PFSK-1 (cell line): ENCODE measurements around the gene MSH6. TPM values are rescaled to one million over a fixed set of nuclear protein-coding genes. Genes with fewer than 3 reads are reported as not detected.

Experiments
- FOXP2 ChIP-seq: optimal IDR thresholded peaks from 2 replicates; pipeline ENCODE3; 2011; ENCODE audit warnings: borderline replicate concordance, control low read depth, inconsistent platforms; ENCODE audit not compliant: insufficient read depth; ENCODE audit errors: extremely low read length, extremely low read depth
- POLR2AphosphoS5 ChIP-seq: IDR thresholded peaks from 2 replicates; pipeline ENCODE4 v1.6.1; 2012; ENCODE audit warnings: low read depth, mild to moderate bottlenecking, control low read depth, low read length, moderate library complexity
- SIN3A ChIP-seq: IDR thresholded peaks from 2 replicates; pipeline ENCODE4 v1.6.1; 2012; ENCODE audit warnings: mild to moderate bottlenecking, low read length, moderate library complexity, borderline replicate concordance; ENCODE audit not compliant: insufficient read depth
- TAF1 ChIP-seq: IDR thresholded peaks from 2 replicates; pipeline ENCODE4 v1.6.1; 2012; ENCODE audit warnings: low read length, control low read depth, borderline replicate concordance; ENCODE audit not compliant: insufficient read depth
- polyA plus RNA-seq: library from polyadenylated mRNA; unstranded; fragments of >200 nt; gene quantifications from one replicate; pipeline ENCODE4 v1.2.1, GENCODE V29; 2012; ENCODE audit warnings: low read depth, missing spikeins; ENCODE audit not compliant: insufficient read length
- TF ChIP-seq, protein P1 (sequence below), 2 experiments: IDR thresholded peaks; 2 replicates each; pipeline versions ENCODE4 v1.6.1 to v1.8.0; 2011 to 2012; ENCODE audit warnings: low read depth in 2 of 2, low read length in 2 of 2, control low read depth in 1 of 2, inconsistent platforms in 1 of 2, mild to moderate bottlenecking in 1 of 2, moderate library complexity in 1 of 2; ENCODE audit not compliant: insufficient read depth in 1 of 2

The MSH6 gene, protein sequence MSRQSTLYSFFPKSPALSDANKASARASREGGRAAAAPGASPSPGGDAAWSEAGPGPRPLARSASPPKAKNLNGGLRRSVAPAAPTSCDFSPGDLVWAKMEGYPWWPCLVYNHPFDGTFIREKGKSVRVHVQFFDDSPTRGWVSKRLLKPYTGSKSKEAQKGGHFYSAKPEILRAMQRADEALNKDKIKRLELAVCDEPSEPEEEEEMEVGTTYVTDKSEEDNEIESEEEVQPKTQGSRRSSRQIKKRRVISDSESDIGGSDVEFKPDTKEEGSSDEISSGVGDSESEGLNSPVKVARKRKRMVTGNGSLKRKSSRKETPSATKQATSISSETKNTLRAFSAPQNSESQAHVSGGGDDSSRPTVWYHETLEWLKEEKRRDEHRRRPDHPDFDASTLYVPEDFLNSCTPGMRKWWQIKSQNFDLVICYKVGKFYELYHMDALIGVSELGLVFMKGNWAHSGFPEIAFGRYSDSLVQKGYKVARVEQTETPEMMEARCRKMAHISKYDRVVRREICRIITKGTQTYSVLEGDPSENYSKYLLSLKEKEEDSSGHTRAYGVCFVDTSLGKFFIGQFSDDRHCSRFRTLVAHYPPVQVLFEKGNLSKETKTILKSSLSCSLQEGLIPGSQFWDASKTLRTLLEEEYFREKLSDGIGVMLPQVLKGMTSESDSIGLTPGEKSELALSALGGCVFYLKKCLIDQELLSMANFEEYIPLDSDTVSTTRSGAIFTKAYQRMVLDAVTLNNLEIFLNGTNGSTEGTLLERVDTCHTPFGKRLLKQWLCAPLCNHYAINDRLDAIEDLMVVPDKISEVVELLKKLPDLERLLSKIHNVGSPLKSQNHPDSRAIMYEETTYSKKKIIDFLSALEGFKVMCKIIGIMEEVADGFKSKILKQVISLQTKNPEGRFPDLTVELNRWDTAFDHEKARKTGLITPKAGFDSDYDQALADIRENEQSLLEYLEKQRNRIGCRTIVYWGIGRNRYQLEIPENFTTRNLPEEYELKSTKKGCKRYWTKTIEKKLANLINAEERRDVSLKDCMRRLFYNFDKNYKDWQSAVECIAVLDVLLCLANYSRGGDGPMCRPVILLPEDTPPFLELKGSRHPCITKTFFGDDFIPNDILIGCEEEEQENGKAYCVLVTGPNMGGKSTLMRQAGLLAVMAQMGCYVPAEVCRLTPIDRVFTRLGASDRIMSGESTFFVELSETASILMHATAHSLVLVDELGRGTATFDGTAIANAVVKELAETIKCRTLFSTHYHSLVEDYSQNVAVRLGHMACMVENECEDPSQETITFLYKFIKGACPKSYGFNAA (N-terminal part only)
- 23.6 TPM for polyA plus RNA-seq

DNA sequence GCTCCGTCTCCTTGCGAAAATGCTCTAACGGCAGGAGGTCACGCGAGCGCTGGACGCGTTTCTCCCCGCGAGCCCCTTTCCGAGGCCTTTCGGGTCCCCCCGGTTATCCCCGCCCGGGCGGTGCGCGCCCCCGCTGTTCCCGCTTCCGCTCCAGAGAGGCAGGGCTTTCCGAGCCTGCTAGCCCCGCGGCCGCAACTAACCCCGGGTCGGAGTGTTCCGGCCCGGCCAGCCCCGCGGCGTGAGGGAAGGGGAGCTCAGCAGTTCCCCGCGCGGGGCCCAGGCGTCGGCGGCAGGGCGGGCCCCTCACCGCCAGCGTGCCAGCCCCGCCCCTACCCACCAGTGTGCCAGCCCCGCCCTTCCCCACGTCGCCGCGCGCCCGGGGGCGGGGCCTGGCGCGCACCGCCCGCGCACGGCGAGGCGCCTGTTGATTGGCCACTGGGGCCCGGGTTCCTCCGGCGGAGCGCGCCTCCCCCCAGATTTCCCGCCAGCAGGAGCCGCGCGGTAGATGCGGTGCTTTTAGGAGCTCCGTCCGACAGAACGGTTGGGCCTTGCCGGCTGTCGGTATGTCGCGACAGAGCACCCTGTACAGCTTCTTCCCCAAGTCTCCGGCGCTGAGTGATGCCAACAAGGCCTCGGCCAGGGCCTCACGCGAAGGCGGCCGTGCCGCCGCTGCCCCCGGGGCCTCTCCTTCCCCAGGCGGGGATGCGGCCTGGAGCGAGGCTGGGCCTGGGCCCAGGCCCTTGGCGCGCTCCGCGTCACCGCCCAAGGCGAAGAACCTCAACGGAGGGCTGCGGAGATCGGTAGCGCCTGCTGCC, at the start of gene MSH6:
Gene MSH6, plus strand, starts transcription at position 475 of the 815 bp plus-strand sequence. Its CDS starts 89 bp downstream, at position 564.
- 0 out of 2 replicates have a peak, but pooled peaks have one; percentile 42 for TF ChIP-seq SIN3A
- TF ChIP-seq TAF1: peak; percentile 68; the same call in 1 of the 2 replicates
- TF ChIP-seq, protein P1, sequence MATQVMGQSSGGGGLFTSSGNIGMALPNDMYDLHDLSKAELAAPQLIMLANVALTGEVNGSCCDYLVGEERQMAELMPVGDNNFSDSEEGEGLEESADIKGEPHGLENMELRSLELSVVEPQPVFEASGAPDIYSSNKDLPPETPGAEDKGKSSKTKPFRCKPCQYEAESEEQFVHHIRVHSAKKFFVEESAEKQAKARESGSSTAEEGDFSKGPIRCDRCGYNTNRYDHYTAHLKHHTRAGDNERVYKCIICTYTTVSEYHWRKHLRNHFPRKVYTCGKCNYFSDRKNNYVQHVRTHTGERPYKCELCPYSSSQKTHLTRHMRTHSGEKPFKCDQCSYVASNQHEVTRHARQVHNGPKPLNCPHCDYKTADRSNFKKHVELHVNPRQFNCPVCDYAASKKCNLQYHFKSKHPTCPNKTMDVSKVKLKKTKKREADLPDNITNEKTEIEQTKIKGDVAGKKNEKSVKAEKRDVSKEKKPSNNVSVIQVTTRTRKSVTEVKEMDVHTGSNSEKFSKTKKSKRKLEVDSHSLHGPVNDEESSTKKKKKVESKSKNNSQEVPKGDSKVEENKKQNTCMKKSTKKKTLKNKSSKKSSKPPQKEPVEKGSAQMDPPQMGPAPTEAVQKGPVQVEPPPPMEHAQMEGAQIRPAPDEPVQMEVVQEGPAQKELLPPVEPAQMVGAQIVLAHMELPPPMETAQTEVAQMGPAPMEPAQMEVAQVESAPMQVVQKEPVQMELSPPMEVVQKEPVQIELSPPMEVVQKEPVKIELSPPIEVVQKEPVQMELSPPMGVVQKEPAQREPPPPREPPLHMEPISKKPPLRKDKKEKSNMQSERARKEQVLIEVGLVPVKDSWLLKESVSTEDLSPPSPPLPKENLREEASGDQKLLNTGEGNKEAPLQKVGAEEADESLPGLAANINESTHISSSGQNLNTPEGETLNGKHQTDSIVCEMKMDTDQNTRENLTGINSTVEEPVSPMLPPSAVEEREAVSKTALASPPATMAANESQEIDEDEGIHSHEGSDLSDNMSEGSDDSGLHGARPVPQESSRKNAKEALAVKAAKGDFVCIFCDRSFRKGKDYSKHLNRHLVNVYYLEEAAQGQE (IDR thresholded peaks at IDR 0.05; ENCODE audit: insufficient read depth in 1 of 2, low read depth in 2 of 2, low read length in 2 of 2): no peak
- TF ChIP-seq POLR2AphosphoS5: peak; percentile 68; the same call in 1 of the 2 replicates
- peak; percentile 49 for TF ChIP-seq FOXP2

DNA sequence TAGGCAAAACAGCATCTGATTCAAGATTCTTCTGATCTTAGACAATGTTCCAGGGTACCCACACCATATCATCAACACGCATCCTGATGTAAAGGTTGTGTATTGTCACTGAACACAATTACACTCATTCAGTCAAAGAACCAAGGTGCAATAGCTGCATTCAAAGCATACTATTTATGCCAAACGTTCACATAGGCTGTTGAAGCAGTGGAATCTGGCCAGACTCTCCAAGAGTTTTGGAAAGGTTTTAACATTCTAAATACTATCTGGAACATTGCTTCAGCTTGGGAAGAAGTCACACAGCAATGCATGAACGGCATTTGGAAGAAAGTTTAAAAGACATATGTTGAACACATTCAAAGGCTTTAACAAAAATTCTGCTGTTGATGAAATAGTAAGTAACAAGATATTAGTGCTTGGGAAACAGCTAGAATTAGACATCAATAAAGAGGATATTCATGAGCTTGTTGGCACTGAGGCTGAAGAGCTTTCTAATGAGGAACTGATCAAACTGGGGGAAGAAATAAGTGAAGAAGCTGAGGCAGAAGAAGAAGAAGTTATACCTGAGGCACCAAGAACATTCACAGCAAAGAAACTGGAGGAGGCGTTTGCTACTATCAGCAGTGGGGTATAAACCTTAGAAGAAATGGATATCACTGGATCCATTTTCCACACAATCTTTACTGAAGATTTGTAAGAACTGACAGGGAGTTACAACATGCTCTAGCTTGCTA, 47.6 kb upstream of the MSH6 start:
- TF ChIP-seq SIN3A (no peak), TAF1 (no peak), FOXP2 (no peak), POLR2AphosphoS5 (no peak)
- TF ChIP-seq, protein P1 (IDR thresholded peaks at IDR 0.05; ENCODE audit: insufficient read depth in 1 of 2, low read depth in 2 of 2, low read length in 2 of 2): no peak

DNA sequence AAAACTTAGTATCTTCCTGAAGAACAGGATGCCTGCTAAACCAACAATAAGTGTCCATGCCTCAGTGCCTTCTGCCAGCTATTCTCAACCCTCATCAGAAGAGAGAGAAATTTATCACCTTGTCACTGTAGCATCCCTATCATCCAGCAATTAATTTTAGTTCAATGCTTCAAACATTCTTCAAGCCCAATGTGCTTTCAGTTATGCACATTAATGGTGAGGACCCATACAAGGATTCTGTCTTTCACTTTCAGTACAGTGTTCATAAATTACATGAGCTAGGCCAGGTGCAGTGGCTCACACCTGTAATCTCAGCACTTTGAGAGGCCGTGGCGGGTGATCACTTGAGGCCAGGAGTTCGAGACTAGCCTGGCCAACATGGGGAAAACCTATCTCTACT, 47.0 kb upstream of the MSH6 start:
- TF ChIP-seq FOXP2: no peak
- TF ChIP-seq, protein P1 (IDR thresholded peaks at IDR 0.05; ENCODE audit: insufficient read depth in 1 of 2, low read depth in 2 of 2, low read length in 2 of 2): no peak
- TF ChIP-seq POLR2AphosphoS5: no peak
- TF ChIP-seq TAF1: no peak
- TF ChIP-seq SIN3A: no peak
